GM19455 (cell line): ENCODE data around the gene FCHO2.

Source experiments
- ATAC-seq: cut with Tn5 transposase; IDR thresholded peaks from one replicate; pipeline ENCODE4 v1.9.1; 2021; ENCODE audit not compliant: unreplicated experiment

FCHO2 gene

GRCh38 chr5:73132759-73133158, 176.9 kb downstream of the FCHO2 start:
- ATAC-seq = no peak

GRCh38 chr5:73135021-73135420, 179.2 kb downstream of the FCHO2 start:
- ATAC-seq = no peak

- no peak for ATAC-seq
Observed at GRCh38 chr5:73135429-73136054, 179.7 kb downstream of the FCHO2 start.

- ATAC-seq = no peak
Observed at GRCh38 chr5:73136055-73136562, 180.3 kb downstream of the FCHO2 start.

GRCh38 chr5:73137563-73138530, 182.0 kb downstream of the FCHO2 start:
- ATAC-seq = no peak

- ATAC-seq = no peak
Observed at GRCh38 chr5:73139485-73139884, 183.6 kb downstream of the FCHO2 start.
